ENCODE results near the gene APOLD1.
A peak's percentile ranks its signal among the peaks of the same experiment; 100 is the strongest.
"Not testable (repeated sequence)": the region's sequence is repeated elsewhere in the genome, so short reads cannot be mapped to it uniquely, and the experiment has no call there.

Gene APOLD1

DNA sequence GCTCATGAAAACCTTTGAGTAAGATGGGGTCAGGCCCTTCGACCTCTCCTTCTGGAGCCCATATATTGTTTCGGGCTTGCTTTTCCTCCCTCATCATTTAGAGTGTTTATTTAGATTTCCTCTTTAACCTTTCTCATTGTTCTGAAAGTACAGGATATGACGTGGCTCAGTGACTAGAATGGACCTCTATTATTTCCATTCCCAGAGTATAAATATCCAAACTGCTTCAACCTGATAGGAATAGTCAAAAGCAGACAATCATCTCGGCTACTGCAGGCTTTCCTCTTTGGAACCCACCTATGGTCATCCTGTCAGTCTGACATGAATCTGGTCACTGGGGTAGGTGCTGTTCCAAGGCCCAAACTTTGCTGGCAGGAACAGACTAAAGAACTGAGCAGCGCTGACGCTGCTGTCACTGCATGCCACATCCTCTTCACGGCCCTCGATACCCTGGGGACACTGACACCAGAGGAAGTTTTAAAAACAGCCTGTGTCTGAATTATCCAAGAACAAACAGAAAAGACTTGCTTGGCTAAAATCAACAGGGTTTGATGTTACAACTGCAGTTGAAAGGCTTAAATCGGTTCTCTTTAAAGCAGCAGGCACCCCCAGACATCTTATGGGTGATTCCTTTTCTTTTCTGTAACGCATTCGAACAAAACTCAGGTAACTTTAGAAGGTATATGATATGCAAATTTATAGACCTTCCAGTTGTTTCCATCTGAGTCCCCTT lies 22.7 kb downstream of the APOLD1 start:
- peak in 2 of 3 experiments; percentile 8 to 30 for DNase-seq (ENCODE audit: low read depth in 3 of 3)

GRCh38 chr12:12810553-12811021 lies 25.1 kb downstream of the APOLD1 start:
- no peak for DNase-seq (ENCODE audit: low read depth in 3 of 3)

GRCh38 chr12:12811343-12811742 lies 25.9 kb downstream of the APOLD1 start:
- DNase-seq (ENCODE audit: low read depth in 3 of 3), result no peak

- DNase-seq (ENCODE audit: low read depth in 3 of 3), result no peak
Observed at GRCh38 chr12:12812174-12812573, 26.7 kb downstream of the APOLD1 start.

- no peak for DNase-seq (ENCODE audit: low read depth in 3 of 3)
Observed at GRCh38 chr12:12812618-12813119, 27.2 kb downstream of the APOLD1 start.

GRCh38 chr12:12813120-12814101 lies 28.0 kb downstream of the APOLD1 start, which contains the start of gene DDX47:
Gene DDX47 (plus strand): TSS chr12:12813346. CDS start chr12:12813368, 22 bp downstream.
- peak; percentile 93 to 96 (median 94) for DNase-seq (ENCODE audit: low read depth in 3 of 3)

DNA sequence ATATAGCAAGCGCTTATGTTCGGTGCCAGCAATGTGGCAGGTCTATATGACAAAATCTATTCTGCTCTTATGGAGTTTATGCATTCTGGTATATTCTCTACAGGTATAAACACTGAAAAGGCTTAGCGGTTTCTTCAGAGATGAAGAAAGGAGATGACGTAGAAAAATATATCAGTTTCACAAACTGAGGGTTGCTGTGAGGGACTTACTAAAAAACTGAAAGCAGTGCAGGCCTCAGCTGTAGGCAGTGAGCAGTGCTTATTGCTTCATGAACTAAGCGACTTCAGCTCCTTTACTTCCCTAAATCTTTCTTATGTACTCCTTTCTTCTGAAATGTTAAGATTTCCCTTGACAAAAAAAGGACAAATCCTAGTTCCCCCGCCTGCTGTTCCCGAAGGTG lies 32.2 kb downstream of the APOLD1 start:
- DNase-seq (ENCODE audit: low read depth in 3 of 3), result no peak

DNA sequence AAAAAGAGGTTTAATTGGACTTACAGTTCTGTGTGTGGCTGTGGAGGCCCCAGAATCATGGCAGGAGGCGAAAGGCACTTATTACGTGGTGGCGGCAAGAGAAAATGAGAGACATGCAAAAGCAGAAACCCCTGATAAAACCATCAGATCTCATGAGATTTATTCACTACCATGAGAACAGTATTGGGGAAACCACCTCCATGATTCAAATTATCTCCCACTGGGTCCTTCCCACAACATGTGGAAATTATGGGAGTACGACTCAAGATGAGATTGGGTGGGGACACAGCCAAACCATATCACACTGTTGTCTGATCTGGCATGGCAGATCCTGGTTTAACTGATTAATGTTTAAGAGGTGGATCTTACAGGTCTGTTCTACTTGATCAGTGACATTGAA lies 33.2 kb downstream of the APOLD1 start:
- no peak for DNase-seq (ENCODE audit: low read depth in 3 of 3)

DNA sequence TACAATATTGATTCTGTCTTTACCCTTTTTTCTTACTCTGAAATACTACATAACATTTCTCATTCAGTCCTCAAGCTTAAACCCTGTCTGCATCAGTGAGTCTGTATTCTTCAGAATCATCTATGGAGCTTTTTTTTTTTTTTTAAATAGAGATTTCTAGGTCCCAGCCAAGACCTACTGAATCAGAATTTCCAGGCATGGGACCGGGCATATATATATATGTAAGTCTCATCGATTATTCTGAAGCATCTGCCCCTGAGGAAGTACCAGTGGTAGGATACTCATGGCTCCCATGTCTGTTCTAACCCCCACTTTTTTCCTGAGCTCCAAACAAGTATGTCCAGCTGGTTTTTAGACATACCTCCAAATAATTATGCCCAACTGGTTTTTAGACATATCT lies 33.8 kb downstream of the APOLD1 start:
- no peak for DNase-seq (ENCODE audit: low read depth in 3 of 3)

- no peak for DNase-seq (ENCODE audit: low read depth in 3 of 3)
Observed at GRCh38 chr12:12819752-12820311, 34.4 kb downstream of the APOLD1 start.

DNA sequence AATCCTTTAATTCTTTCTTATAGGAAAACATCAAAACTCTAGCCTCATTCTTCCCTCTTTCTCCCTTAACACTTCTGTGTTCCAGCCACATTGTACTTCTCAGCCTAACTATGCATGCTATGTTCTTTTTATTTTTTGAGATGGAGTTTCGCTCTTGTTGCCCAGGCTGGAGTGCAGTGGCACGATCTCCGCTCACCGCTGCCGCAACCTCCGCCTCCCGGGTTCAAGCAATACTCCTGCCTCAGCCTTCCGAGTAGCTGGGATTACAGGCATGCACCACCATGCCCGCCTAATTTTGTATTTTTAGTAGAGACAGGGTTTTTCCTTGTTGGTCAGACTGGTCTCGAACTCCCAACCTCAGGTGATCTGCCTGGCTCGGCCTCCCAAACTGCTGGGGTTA lies 34.9 kb downstream of the APOLD1 start:
- not testable (repeated sequence) for DNase-seq (ENCODE audit: low read depth in 3 of 3)

DNA sequence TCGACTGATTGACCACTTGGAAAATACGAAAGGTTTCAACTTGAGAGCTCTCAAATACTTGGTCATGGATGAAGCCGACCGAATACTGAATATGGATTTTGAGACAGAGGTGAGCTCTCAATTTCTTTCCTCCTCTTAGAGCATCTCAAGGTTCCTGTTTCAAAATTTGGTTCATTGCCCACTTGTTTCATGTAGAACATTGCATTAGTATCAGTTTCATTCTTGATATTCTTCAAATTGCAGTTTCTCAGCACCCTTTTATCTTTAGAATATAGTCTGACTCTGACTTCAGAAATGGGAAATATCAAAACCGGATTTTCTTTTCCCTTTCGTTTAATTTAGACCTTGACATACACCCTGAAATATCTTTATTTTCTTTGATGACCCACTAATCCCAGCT lies 36.5 kb downstream of the APOLD1 start:
- DNase-seq (ENCODE audit: low read depth in 3 of 3), result no peak

GRCh38 chr12:12822886-12823285 lies 37.4 kb downstream of the APOLD1 start:
- no peak for DNase-seq (ENCODE audit: low read depth in 3 of 3)

- no peak for DNase-seq (ENCODE audit: low read depth in 3 of 3)
Observed at GRCh38 chr12:12823300-12823699, 37.8 kb downstream of the APOLD1 start.

- DNase-seq (ENCODE audit: low read depth in 3 of 3), result no peak
Observed at GRCh38 chr12:12823811-12824210, 38.4 kb downstream of the APOLD1 start.

- DNase-seq (ENCODE audit: low read depth in 3 of 3), result no peak
Observed at GRCh38 chr12:12835378-12836146, 50.1 kb downstream of the APOLD1 start.

GRCh38 chr12:12836571-12836970 lies 51.1 kb downstream of the APOLD1 start:
- no peak for DNase-seq (ENCODE audit: low read depth in 3 of 3)

DNA sequence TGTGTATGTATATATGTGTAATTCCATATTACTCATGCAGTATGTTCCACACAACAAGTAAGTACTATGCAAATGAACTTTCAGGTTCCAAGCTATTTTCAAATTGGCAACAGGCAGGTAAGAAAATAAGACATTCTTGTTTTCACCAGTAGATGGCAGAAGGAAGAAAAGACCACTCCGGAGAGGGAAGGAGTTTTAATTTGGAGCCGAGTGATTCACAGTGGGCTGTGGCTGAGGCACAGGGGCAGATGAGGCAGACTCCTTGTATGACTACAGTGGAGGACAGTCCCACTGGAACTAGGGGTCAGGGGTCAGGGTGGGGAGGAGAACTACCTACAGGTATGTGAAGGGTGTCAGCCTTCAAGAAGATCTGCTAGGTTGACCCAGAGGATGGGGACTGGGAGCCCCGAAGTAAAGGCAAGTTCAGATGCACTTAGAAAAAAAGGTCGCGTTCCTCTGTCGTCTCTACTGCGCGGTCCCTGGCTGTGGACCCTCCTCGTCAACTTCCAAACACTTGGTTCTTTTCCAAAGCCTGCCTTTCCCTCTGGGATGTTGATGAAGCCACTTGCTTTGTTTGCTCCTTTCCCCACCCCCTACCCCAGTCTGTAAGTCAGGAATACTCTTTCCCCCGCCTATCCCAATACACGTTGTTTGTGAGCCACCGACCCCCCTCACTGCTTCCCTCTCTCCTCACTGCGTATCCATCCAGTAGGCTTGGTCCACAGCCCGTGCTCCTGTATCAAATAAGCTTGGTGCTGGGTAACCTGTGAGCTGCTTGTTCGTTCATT lies 51.8 kb downstream of the APOLD1 start:
- peak; percentile 12 to 54 (median 24) for DNase-seq (ENCODE audit: low read depth in 3 of 3)

GRCh38 chr12:12837813-12838153 lies 52.3 kb downstream of the APOLD1 start:
- no peak for DNase-seq (ENCODE audit: low read depth in 3 of 3)

DNA sequence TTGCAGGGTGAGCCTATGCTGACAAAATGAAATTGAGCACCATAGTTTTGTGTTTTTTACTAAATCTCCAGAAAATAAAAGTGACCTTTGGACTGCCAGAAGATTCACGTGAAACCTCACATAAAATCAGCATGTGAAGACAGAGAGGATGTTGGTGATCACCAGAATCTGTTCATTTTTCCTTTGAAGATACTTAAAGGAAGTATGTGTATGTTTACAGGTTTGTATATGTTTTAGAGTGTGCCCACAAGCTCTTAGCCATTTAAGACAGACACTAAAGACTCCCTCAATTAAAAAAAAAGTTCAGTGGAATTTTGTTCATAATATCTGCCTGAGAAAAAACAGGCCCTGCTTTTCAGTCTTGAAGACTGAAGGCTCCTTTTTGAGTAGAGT lies 53.5 kb downstream of the APOLD1 start:
- no peak for DNase-seq (ENCODE audit: low read depth in 3 of 3)

DNA sequence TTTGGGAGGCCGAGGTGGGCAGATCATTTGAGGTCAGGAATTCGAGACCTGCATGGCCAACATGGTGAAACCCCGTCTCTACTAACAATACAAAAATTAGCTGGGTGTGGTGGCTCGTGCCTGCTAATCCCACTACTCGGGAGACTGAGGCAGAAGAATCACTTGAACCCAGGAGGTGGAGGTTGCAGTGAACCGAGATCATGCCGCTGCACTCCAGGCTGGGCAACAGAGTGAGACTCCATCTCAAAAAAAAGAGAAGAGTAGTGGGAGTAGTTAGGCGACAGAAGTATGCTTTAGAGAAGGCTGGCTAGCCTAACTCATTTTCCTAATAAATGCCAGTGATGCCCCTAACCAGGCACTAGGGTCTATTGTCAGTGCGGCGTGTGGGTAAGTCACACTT lies 54.0 kb downstream of the APOLD1 start:
- DNase-seq (ENCODE audit: low read depth in 3 of 3), result not testable (repeated sequence)
